HG03378 (cell line): ENCODE data around the gene SPEG.

Experiments
- ATAC-seq: cut with Tn5 transposase; IDR thresholded peaks from one replicate; pipeline ENCODE4 v1.9.1; 2021; ENCODE audit warnings: mild to moderate bottlenecking, moderate library complexity; ENCODE audit not compliant: unreplicated experiment

SPEG gene

GRCh38 chr2:219422952-219423534, 11.6 kb upstream of the SPEG start:
- ATAC-seq: no peak

- no peak for ATAC-seq
Measured at GRCh38 chr2:219423652-219424377, 10.8 kb upstream of the SPEG start.

GRCh38 chr2:219425238-219426067, 9.2 kb upstream of the SPEG start:
- no peak for ATAC-seq

DNA sequence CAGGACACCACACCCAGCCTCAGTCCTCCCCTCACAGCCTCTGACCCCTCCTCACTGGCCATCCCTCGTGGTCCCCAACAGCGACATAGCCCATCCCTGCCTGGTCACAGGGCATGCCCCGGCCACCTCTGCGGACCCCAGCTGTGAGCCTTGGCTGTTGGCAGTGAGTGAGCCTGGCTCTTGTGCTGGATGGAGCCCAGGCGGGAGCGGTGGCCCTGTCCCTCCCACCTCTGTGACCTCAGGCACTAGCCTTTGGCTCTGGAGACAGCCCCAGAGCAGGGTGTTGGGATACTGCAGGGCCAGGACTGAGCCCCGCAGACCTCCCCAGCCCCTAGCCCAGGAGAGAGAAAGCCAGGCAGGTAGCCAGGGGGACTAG, 8.6 kb upstream of the SPEG start:
- ATAC-seq: no peak

GRCh38 chr2:219426534-219427136, 8.0 kb upstream of the SPEG start:
- ATAC-seq: no peak

GRCh38 chr2:219428469-219428868, 6.2 kb upstream of the SPEG start:
- no peak for ATAC-seq

DNA sequence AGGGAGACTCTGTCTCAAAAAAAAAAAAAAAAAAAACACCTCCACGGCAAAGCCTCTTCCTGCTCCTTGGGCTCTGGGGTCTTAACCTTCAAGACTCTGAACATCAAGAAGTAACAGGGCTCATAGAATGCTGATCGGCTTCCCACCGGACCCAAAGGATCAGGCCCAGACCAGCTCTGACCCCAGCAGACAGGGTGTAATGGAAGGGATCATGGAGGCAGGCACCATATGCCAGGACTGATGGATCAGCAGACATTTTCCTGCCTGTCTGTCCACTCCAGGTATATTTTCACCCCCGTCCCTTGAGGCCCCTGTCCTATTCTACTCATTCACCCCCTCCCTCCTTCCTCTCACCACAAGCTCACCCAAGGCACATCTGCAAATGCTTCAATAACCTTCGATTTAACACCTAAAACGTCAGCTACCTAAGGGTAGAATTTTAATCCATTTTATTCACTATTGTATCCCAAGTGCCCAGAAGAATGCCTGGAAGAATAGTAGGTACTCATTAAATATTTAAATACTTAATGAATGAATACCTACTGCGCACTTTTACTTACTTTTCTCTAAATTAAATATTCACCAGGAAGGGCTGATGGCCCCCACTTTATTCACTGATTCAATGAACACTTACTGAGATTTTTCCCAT, 4.6 kb upstream of the SPEG start:
- ATAC-seq: no peak

DNA sequence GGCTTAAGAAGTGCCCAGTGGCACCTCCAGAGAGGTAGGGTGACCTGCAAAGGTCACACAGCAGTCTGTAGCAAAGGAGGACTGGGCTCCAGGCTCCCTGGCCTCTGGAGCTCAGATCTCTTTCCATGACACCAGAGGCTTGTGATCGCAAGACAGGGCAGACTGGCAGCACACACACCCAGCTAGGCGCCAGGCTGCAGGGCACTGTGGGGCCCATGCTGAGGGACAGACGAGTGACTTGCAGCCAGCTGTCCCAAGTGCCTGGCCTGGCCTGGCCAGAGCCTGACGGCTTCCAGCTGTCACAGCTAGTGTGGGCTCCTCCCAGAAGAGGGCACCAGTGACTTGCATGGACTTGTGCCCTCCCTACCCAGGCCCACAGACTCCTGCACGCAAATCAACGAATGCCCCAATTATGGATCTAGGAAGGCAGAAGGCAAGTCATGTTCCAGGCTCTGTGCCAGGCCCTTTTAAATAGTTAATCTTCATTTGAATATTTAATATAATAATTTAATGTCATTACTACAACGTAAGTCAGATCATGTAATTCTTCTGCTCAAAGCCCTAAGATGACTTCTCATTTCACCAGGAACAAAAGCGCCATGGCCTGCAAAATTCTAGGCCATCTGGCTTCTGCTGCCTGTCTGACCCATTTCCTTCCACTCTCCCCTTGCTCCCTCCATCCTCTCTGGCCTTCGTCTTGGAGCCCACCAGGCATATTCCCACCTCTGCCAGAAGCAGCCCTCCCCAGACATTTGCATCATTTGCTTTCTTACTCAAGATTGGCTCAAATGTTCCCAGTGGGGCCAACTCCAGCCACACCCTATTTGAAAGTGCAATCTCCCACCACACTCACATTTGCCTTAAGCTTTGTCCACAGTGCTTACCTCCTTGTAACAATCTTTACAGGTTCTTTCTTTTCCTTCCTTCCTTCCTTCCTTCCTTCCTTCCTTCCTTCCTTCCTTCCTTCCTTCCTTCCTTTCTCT, 3.7 kb upstream of the SPEG start:
- ATAC-seq: no peak

DNA sequence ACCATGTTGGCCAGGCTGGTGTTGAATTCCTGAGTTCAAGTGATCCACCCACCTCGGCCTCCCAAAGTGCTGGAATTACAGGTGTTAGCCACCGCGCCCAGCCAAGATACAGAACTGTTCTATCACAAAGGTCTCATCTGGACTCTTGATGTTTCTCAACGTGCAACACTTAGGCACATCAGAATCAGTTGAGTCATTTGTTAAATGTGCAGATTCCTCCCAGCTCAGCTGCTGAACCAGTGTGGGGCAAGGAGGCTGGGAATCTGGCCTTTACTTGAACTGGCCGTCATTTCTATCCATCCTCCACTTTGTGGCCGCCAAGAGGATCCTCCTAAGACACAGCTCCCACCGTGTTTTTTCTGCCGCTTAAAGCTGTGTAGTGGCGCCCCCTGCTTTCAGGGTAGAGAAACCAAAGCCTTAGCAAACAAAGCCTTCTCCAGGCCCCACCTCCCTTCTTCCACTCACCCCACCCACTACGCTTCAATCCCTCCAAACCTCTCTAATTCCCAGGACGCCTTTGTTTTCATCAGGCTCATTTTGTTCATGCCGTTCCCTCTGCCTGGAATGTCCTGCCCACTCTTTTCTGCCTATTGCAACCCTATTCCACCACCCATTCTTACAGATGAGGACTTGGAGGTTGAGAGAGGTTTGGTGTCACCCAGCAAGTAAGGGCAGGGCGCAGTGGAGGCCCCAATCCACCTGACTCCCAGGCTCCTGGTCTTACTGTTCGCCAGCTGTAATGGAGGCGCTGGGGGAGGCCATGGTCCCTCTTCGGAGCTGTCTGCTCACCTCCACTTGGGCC, 776 bp upstream of the SPEG start:
- no peak for ATAC-seq

- no peak for ATAC-seq
Measured at GRCh38 chr2:219434468-219434717, 250 bp upstream of the SPEG start.

GRCh38 chr2:219435701-219436100, 1.1 kb downstream of the SPEG start:
- no peak for ATAC-seq

GRCh38 chr2:219436491-219436890, 1.8 kb downstream of the SPEG start:
- ATAC-seq: no peak

DNA sequence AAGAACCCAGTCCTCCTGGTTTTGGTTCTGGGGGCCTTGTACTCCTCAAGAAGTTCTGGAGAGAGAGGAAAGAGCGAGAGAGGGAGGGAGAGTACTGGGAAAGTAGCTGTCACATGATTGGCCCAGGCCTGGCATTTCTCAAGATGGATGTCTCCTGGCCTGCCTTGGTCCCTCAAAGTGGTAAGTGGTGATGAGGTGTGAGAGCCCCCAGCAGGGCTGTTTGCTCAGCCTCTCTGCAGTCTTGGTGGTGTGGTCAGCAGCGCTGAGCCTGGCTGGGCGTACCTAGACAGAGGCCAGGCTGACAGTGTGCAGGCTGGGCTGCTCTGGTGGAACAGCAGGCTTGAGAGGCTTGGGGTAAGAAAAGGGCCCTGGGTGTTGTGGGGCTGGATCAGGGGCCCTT, 2.5 kb downstream of the SPEG start:
- no peak for ATAC-seq

DNA sequence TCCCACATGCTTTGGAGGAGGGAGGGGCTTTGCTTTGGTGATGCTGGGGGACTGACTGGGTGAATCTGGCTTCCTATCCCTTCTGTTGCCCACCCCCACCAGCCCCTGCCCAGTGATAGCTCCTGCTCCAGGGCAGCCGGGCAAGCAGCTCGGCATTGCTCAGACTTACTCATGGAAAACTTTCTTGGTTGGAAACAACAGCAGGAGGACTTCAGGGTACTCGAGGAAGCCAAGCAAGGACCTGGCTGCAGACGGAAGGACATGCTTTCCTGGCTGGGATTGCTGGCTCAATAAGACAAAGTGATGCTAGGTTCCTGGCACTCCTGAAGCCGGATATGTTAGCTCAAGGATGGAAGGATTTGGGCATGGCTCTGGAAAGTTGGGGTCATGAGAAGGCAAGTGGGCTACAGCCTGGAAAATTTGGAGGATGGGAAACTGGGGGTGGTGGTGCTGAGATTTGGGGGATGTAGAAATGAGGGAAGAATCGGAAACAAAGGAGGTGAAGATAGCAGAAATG, 3.1 kb downstream of the SPEG start:
- ATAC-seq: no peak

DNA sequence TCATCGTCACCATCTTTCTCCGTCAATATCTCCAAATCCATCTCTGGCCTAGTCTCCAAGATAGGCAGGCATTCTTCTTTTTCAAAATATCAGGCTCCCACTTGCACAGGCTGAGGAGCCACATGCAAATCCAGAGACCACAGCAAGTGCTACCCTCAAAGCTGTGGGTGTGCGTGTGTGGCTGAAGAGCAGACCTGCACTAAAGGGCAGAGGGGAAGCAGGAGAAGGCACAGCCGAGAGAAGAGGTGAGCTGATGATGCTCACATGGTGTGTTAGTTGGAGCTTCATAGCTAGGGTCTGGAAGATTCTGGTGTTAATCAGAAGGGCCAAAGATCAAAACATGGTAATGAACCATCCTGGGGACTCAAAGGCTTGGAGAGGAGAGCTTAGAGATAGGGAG, 3.8 kb downstream of the SPEG start:
- ATAC-seq: no peak

GRCh38 chr2:219439506-219439905, 4.9 kb downstream of the SPEG start:
- no peak for ATAC-seq

DNA sequence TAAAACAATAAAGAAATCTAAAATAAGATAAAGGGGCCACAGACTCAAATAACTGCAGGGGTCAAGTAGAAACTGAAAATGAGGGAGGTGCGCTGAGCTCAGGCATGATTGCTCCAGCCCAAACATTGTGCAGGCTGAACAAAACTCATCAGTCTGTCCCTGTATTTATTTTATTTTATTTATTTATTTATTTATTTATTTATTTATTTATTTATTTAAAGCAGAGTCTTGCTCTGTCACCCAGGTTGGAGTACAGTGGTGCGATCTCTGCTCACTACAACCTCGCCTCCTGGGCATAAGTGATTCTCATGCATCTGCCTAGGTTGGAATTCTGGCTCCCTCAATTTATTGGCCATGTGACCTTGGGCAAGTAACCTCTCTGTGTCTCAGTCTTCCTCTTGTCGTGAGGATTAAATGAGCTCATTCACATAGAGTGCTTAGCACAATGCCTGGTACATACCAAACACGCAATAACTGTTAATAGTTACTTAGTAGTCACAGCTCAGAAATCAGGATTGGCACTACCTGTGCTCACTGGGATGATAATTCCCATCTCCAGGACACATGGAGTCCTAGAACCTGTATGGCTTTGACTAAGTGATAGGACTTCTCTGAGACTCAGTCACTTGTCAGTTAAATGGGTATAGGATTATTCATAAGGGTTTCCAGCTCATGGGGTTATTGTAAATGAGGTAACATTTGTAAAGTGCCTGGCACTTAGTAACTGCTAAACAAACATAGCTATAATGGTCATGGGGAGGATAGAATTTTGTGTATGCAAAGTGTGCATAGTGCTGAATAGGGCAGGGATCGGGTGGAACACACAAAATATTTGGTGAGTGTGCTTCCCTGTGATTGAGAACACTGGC, 6.0 kb downstream of the SPEG start:
- no peak for ATAC-seq
